ENCODE data around the gene SYTL1. TPM values are rescaled to one million over a fixed set of nuclear protein-coding genes. Genes with fewer than 3 reads are reported as not detected.

SYTL1 gene
- polyA plus RNA-seq, 1 donor from 2014 or later = not detected

- Histone ChIP-seq H4K20me1 (ENCODE audit: insufficient read depth) (no peaks in the 10 kb centered on the region), H2AFZ (ENCODE audit: low read depth, low read length) (no peak overlapping the region), H3K9me3 (ENCODE audit: low read length) (no peaks in the 10 kb centered on the region), H3K27ac (ENCODE audit: low read length) (no peak overlapping the region), H3K27me3 (ENCODE audit: insufficient read depth, low read depth, low read length) (peaks cover 24% of the 10 kb centered on the region), H3K9ac (ENCODE audit: low read length) (no peak overlapping the region), H3K4me3 (ENCODE audit: low read length) (no peak overlapping the region), H3K4me2 (ENCODE audit: low read length) (no peak overlapping the region), H3F3A (ENCODE audit: insufficient read depth, low read length, poor library complexity, severe bottlenecking) (no peaks in the 10 kb centered on the region), H3K36me3 (ENCODE audit: insufficient read depth, low read length) (no peaks in the 10 kb centered on the region), H3K79me2 (replicated peaks; ENCODE audit: insufficient read depth, low read length) (no peaks in the 10 kb centered on the region), H3K9me2 (ENCODE audit: insufficient read depth, low read length) (no peaks in the 10 kb centered on the region)
- TF ChIP-seq SMC3 (conservative IDR thresholded peaks at IDR 0.05; ENCODE audit: poor library complexity) (no peak), CTCF (IDR thresholded peaks at IDR 0.05; ENCODE audit: poor library complexity, severe bottlenecking) (no peak), POLR2AphosphoS5 (IDR thresholded peaks at IDR 0.05) (no peak), EZH2 (IDR thresholded peaks at IDR 0.05; ENCODE audit: borderline replicate concordance, insufficient read depth, low read length, poor library complexity, severe bottlenecking) (no peak), RAD21 (conservative IDR thresholded peaks at IDR 0.05) (no peak), MXI1 (conservative IDR thresholded peaks at IDR 0.05; ENCODE audit: poor library complexity, severe bottlenecking) (no peak), REST (IDR thresholded peaks at IDR 0.05; ENCODE audit: borderline replicate concordance) (no peak), EP300 (conservative IDR thresholded peaks at IDR 0.05; ENCODE audit: poor library complexity, severe bottlenecking) (no peak), TAF1 (IDR thresholded peaks at IDR 0.05; ENCODE audit: low read depth) (no peak)
Observed at GRCh38 chr1:27360159-27361043, 18.6 kb downstream of the SYTL1 start.

- no peaks in the 10 kb centered on the region for H3K9me2 ChIP-seq (ENCODE audit: insufficient read depth, low read length)
- H3K27me3 ChIP-seq (ENCODE audit: insufficient read depth, low read depth, low read length) = peaks cover 24% of the 10 kb centered on the region
- no peak overlapping the region for H3K27ac ChIP-seq (ENCODE audit: low read length)
- no peak overlapping the region for H3K4me3 ChIP-seq (ENCODE audit: low read length)
- H3K4me2 ChIP-seq (ENCODE audit: low read length) = no peak overlapping the region
- no peaks in the 10 kb centered on the region for H3K79me2 ChIP-seq (replicated peaks; ENCODE audit: insufficient read depth, low read length)
- no peaks in the 10 kb centered on the region for H3K9me3 ChIP-seq (ENCODE audit: low read length)
- no peaks in the 10 kb centered on the region for H4K20me1 ChIP-seq (ENCODE audit: insufficient read depth)
- TF ChIP-seq TAF1 (IDR thresholded peaks at IDR 0.05; ENCODE audit: low read depth) = no peak
- no peak for TF ChIP-seq REST (IDR thresholded peaks at IDR 0.05; ENCODE audit: borderline replicate concordance)
- no peaks in the 10 kb centered on the region for H3F3A ChIP-seq (ENCODE audit: insufficient read depth, low read length, poor library complexity, severe bottlenecking)
- H2AFZ ChIP-seq (ENCODE audit: low read depth, low read length) = no peak overlapping the region
- H3K9ac ChIP-seq (ENCODE audit: low read length) = no peak overlapping the region
- H3K36me3 ChIP-seq (ENCODE audit: insufficient read depth, low read length) = no peaks in the 10 kb centered on the region
Observed at GRCh38 chr1:27361044-27361402, 19.2 kb downstream of the SYTL1 start.

All from neural cell (in vitro differentiated cells).